ENCODE results near the gene SERPINA5.
"Not testable (repeated sequence)": the region's sequence is repeated elsewhere in the genome, so short reads cannot be mapped to it uniquely, and the experiment has no call there.

The SERPINA5 gene

GRCh38 chr14:94569381-94570001 lies 11.7 kb upstream of the SERPINA5 start:
- WGBS = 93% methylated on average over 20 of the region's 20 CpGs
- H3K9me3 ChIP-seq (ENCODE audit: insufficient read depth, low read depth, low read length) = no peaks in the 10 kb centered on the region
- no peaks in the 10 kb centered on the region for H3K36me3 ChIP-seq (ENCODE audit: insufficient read depth, low read length)
- H3K27ac ChIP-seq (ENCODE audit: low read depth, low read length) = no peak overlapping the region
- no peak overlapping the region for H3K4me3 ChIP-seq (ENCODE audit: low read length)
- no peak overlapping the region for H3K9ac ChIP-seq (ENCODE audit: low read depth, low read length)
- H3K27me3 ChIP-seq (ENCODE audit: insufficient read depth, low read length) = no peaks in the 10 kb centered on the region
- no peaks in the 10 kb centered on the region for H3K4me1 ChIP-seq (ENCODE audit: insufficient read depth, low read length)

GRCh38 chr14:94570002-94570400 lies 11.2 kb upstream of the SERPINA5 start:
- H3K4me3 ChIP-seq (ENCODE audit: low read length) = no peak overlapping the region
- H3K36me3 ChIP-seq (ENCODE audit: insufficient read depth, low read length) = no peaks in the 10 kb centered on the region
- no peak overlapping the region for H3K27ac ChIP-seq (ENCODE audit: low read depth, low read length)
- WGBS = 93% methylated on average over 6 of the region's 6 CpGs
- H3K9ac ChIP-seq (ENCODE audit: low read depth, low read length) = no peak overlapping the region
- no peaks in the 10 kb centered on the region for H3K9me3 ChIP-seq (ENCODE audit: insufficient read depth, low read depth, low read length)
- H3K27me3 ChIP-seq (ENCODE audit: insufficient read depth, low read length) = no peaks in the 10 kb centered on the region
- H3K4me1 ChIP-seq (ENCODE audit: insufficient read depth, low read length) = no peaks in the 10 kb centered on the region

DNA sequence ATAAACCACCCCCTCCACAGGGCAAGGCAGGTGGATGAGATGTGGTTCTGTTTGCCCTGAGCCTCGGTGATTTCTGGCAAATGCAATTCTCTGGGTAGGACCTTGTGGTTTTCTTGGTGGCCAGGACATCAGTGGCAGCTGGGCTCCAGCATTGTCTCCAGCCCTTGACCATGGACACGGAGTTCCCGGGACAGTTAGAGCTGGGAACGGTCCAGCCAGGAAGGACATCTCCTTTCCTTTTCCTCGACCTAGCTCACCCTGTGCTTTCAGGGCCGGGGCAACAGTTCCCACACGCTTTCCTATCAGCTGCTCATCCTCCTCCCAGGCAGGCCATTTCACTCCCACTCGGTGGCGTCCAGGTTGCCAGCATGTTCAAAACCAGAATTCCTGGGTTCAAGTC lies 10.8 kb upstream of the SERPINA5 start:
- Histone ChIP-seq H3K27ac (ENCODE audit: low read depth, low read length) (no peak overlapping the region), H3K4me1 (ENCODE audit: insufficient read depth, low read length) (no peaks in the 10 kb centered on the region), H3K27me3 (ENCODE audit: insufficient read depth, low read length) (no peaks in the 10 kb centered on the region), H3K9ac (ENCODE audit: low read depth, low read length) (no peak overlapping the region), H3K9me3 (ENCODE audit: insufficient read depth, low read depth, low read length) (no peaks in the 10 kb centered on the region), H3K4me3 (ENCODE audit: low read length) (no peak overlapping the region), H3K36me3 (ENCODE audit: insufficient read depth, low read length) (no peaks in the 10 kb centered on the region)
- 96% methylated on average over 9 of the region's 9 CpGs for WGBS

GRCh38 chr14:94571395-94571794 lies 9.8 kb upstream of the SERPINA5 start:
- Histone ChIP-seq H3K9me3 (ENCODE audit: insufficient read depth, low read depth, low read length) (no peaks in the 10 kb centered on the region), H3K4me1 (ENCODE audit: insufficient read depth, low read length) (no peaks in the 10 kb centered on the region)
- 81% methylated on average over 7 of the region's 7 CpGs for WGBS

GRCh38 chr14:94571950-94572349 lies 9.3 kb upstream of the SERPINA5 start:
- no peaks in the 10 kb centered on the region for H3K36me3 ChIP-seq (ENCODE audit: insufficient read depth, low read length)
- H3K4me1 ChIP-seq (ENCODE audit: insufficient read depth, low read length) = no peaks in the 10 kb centered on the region
- H3K9me3 ChIP-seq (ENCODE audit: insufficient read depth, low read depth, low read length) = no peaks in the 10 kb centered on the region
- no peak overlapping the region for H3K27ac ChIP-seq (ENCODE audit: low read depth, low read length)
- no peak overlapping the region for H3K9ac ChIP-seq (ENCODE audit: low read depth, low read length)
- no peaks in the 10 kb centered on the region for H3K27me3 ChIP-seq (ENCODE audit: insufficient read depth, low read length)
- no peak overlapping the region for H3K4me3 ChIP-seq (ENCODE audit: low read length)
- 94% methylated on average over 6 of the region's 6 CpGs for WGBS

More at GRCh38 chr14:94571395-94571794, 9.8 kb upstream of the SERPINA5 start:
- H3K4me3 ChIP-seq (ENCODE audit: low read length) = no peak overlapping the region
- no peaks in the 10 kb centered on the region for H3K27me3 ChIP-seq (ENCODE audit: insufficient read depth, low read length)
- H3K27ac ChIP-seq (ENCODE audit: low read depth, low read length) = no peak overlapping the region
- H3K36me3 ChIP-seq (ENCODE audit: insufficient read depth, low read length) = no peaks in the 10 kb centered on the region
- no peak overlapping the region for H3K9ac ChIP-seq (ENCODE audit: low read depth, low read length)

DNA sequence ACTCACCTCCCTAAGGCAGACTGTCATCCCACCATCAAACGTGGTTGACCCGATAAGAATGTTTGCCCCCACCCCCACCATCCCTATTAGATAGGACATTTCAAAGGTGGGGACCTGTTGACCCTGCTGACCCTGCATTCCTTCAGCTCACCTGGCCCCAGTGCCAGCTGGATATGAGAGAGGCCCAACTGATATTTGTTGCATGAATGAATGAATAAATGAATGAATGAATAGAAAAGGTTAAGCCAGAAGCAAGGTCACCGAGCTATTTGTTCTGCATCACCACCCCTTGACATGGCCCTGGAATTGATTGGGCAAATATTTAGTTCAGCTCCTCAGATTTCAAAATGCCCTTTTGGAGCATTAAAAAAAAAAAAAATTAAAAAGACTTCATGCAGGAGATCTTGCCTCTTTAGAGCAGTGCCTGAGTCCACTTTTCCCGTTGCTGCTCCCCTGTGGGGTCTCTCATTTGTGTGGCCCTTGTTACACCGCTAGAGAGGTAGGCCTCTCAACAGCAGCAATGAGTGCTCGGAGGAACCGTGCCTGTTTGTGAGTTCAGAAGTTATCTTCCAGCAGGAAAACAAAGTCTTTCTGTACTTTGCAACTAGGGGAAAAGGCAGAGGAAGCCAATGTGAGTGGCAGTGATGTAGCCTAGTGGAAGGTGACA lies 8.5 kb upstream of the SERPINA5 start:
- H3K36me3 ChIP-seq (ENCODE audit: insufficient read depth, low read length) = no peaks in the 10 kb centered on the region
- 86% methylated on average over 7 of the region's 7 CpGs for WGBS
- H3K4me3 ChIP-seq (ENCODE audit: low read length) = no peak overlapping the region
- H3K4me1 ChIP-seq (ENCODE audit: insufficient read depth, low read length) = no peaks in the 10 kb centered on the region
- H3K27me3 ChIP-seq (ENCODE audit: insufficient read depth, low read length) = no peaks in the 10 kb centered on the region
- H3K9me3 ChIP-seq (ENCODE audit: insufficient read depth, low read depth, low read length) = no peaks in the 10 kb centered on the region
- H3K9ac ChIP-seq (ENCODE audit: low read depth, low read length) = no peak overlapping the region
- no peak overlapping the region for H3K27ac ChIP-seq (ENCODE audit: low read depth, low read length)

DNA sequence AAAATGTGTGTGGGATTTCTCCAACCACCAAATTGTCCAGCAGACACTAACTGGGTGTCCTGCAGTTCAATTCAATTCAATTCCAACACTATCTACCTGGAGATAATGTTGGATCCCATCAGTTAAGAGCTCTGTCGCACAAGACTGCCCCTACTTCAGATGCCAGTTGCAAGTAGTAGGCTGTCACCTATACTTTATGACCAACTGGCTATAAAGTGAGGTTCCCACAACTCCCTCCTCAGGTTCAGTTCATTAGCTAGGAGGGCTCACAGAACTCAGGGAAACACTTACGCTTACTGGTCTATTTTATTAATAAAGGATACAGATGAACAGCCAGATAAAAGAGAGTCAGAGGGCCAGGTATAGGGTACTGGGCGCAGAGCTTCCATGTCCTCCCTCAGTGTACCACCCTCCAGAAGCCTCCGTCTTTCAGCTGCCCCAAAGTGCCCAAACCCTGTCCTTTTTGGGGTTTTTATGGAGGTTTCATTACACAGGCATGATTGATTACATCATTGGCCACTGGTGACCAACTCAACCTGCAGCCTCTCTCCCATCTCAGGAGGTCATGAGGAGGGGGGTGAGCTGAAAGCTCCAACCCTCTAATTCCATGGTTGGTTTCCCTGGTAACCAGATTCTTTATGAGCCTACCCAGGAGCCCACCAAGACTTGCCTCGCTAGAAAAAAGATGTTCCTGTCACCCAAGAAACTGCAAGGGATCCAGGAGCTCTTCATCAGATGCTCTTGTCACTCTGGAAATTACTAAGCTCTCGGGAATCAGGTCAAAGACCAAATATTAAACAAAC lies 7.5 kb upstream of the SERPINA5 start:
- Histone ChIP-seq H3K9me3 (ENCODE audit: insufficient read depth, low read depth, low read length) (no peaks in the 10 kb centered on the region), H3K4me3 (ENCODE audit: low read length) (no peak overlapping the region), H3K4me1 (ENCODE audit: insufficient read depth, low read length) (no peaks in the 10 kb centered on the region), H3K27ac (ENCODE audit: low read depth, low read length) (no peak overlapping the region), H3K36me3 (ENCODE audit: insufficient read depth, low read length) (no peaks in the 10 kb centered on the region), H3K27me3 (ENCODE audit: insufficient read depth, low read length) (no peaks in the 10 kb centered on the region), H3K9ac (ENCODE audit: low read depth, low read length) (no peak overlapping the region)
- WGBS = 97% methylated on average over 6 of the region's 6 CpGs

DNA sequence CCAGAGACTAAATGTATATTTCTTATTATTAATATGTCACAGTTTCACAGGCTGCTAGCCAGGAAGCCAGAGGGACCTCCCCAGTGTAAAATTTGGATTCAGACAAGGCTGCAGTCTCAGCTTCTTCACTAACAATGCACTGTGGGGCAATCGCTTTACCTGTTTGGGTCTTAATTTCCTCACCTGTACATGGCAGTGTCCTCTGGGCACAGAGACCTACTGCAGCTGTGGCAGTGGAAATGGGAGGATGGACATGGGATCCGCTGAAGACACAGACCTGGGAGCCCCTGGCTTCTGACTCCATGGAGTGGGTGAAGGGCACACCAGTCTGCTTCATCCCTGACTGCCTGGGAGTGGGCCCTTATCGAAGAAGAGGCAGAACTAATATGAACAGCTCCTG lies 6.9 kb upstream of the SERPINA5 start:
- Histone ChIP-seq H3K4me1 (ENCODE audit: insufficient read depth, low read length) (no peaks in the 10 kb centered on the region), H3K9ac (ENCODE audit: low read depth, low read length) (no peak overlapping the region), H3K4me3 (ENCODE audit: low read length) (no peak overlapping the region), H3K9me3 (ENCODE audit: insufficient read depth, low read depth, low read length) (no peaks in the 10 kb centered on the region), H3K27ac (ENCODE audit: low read depth, low read length) (no peak overlapping the region), H3K27me3 (ENCODE audit: insufficient read depth, low read length) (no peaks in the 10 kb centered on the region), H3K36me3 (ENCODE audit: insufficient read depth, low read length) (no peaks in the 10 kb centered on the region)
- WGBS = 95% methylated on average over 3 of the region's 3 CpGs

GRCh38 chr14:94575730-94576585 lies 5.3 kb upstream of the SERPINA5 start:
- Histone ChIP-seq H3K27ac (ENCODE audit: low read depth, low read length) (no peak overlapping the region), H3K4me3 (ENCODE audit: low read length) (no peak overlapping the region), H3K9me3 (ENCODE audit: insufficient read depth, low read depth, low read length) (no peaks in the 10 kb centered on the region), H3K9ac (ENCODE audit: low read depth, low read length) (no peak overlapping the region), H3K4me1 (ENCODE audit: insufficient read depth, low read length) (no peaks in the 10 kb centered on the region), H3K36me3 (ENCODE audit: insufficient read depth, low read length) (no peaks in the 10 kb centered on the region), H3K27me3 (ENCODE audit: insufficient read depth, low read length) (no peaks in the 10 kb centered on the region)
- 87% methylated on average over 5 of the region's 5 CpGs for WGBS

- not testable (repeated sequence) for H3K9ac ChIP-seq (ENCODE audit: low read depth, low read length); H3K4me3 ChIP-seq (ENCODE audit: low read length); H3K9me3 ChIP-seq (ENCODE audit: insufficient read depth, low read depth, low read length); H3K4me1 ChIP-seq (ENCODE audit: insufficient read depth, low read length); H3K36me3 ChIP-seq (ENCODE audit: insufficient read depth, low read length); H3K27ac ChIP-seq (ENCODE audit: low read depth, low read length); H3K27me3 ChIP-seq (ENCODE audit: insufficient read depth, low read length)
Observed at GRCh38 chr14:94577472-94577871, 3.8 kb upstream of the SERPINA5 start.

- WGBS = 94% methylated on average over 6 of the region's 6 CpGs
- Histone ChIP-seq H3K4me1 (ENCODE audit: insufficient read depth, low read length) (no peaks in the 10 kb centered on the region), H3K9me3 (ENCODE audit: insufficient read depth, low read depth, low read length) (peaks cover 6% of the 10 kb centered on the region; the same call in 1 of the 2 replicates), H3K9ac (ENCODE audit: low read depth, low read length) (no peak overlapping the region), H3K27me3 (ENCODE audit: insufficient read depth, low read length) (no peaks in the 10 kb centered on the region), H3K4me3 (ENCODE audit: low read length) (no peak overlapping the region), H3K27ac (ENCODE audit: low read depth, low read length) (no peak overlapping the region), H3K36me3 (ENCODE audit: insufficient read depth, low read length) (no peaks in the 10 kb centered on the region)
Observed at GRCh38 chr14:94578712-94579111, 2.5 kb upstream of the SERPINA5 start.
